Thyroid gland (tissue), 4 donors: ENCODE results near the gene L3MBTL4. TPM values are rescaled to one million over a fixed set of nuclear protein-coding genes. Genes with fewer than 3 reads are reported as not detected.
"Not testable (repeated sequence)": the region's sequence is repeated elsewhere in the genome, so short reads cannot be mapped to it uniquely, and the experiment has no call there.

Experiments
- DNase-seq, 2 donors: peaks; one replicate each; pipeline ENCODE4 v3.0.0-alpha.2; 2019
- H3K27ac ChIP-seq, 3 donors: fragments of 200-600 bp; sonication (generic); 1 replicate in 2 of 3; 2 replicates in 1 of 3; pipeline ENCODE4 v1.5.1; 2016 to 2019; ENCODE audit warnings: mild to moderate bottlenecking in 1 of 3, moderate library complexity in 1 of 3
- H3K27me3 ChIP-seq: fragments of 200-600 bp; sonication (generic); one replicate; pipeline ENCODE4 v1.5.1; 2019
- H3K36me3 ChIP-seq, 2 donors: fragments of 200-600 bp; sonication (generic); one replicate each; pipeline ENCODE4 v1.5.1; 2016 to 2019
- H3K4me1 ChIP-seq, 2 donors: fragments of 200-600 bp; sonication (generic); one replicate each; pipeline ENCODE4 v1.5.1; 2017 to 2019
- H3K4me3 ChIP-seq, 3 donors: fragments of 200-600 bp; sonication (generic); replicated peaks in 1 of 3; 1 replicate in 2 of 3; 2 replicates in 1 of 3; pipeline ENCODE4 v1.5.1; 2016; ENCODE audit warnings: mild to moderate bottlenecking in 1 of 3
- H3K9me3 ChIP-seq: fragments of 200-600 bp; sonication (generic); one replicate; pipeline ENCODE4 v1.5.1; 2017
- CTCF ChIP-seq, 6 experiments: fragments of 200-600 bp in 3 of 6; fragments of 450-650 bp in 3 of 6; sonication (generic) in 3 of 6; IDR thresholded peaks; one replicate each; pipeline ENCODE4 v1.5.1; 2016 to 2019; ENCODE audit warnings: antibody characterized with exemption in 6 of 6, mild to moderate bottlenecking in 2 of 6, inconsistent platforms in 1 of 6, moderate library complexity in 1 of 6
- POLR2A ChIP-seq, 2 donors: fragments of 450-650 bp; IDR thresholded peaks; one replicate each; pipeline ENCODE4 v1.6.1; 2017; ENCODE audit warnings: antibody characterized with exemption in 2 of 2, mild to moderate bottlenecking in 2 of 2, moderate library complexity in 1 of 2
- WGBS, 2 donors: methylation state at CpG; one replicate each; pipeline ENCODE4 v1.1.5; 2017; 5-methylcytosine and 5-hydroxymethylcytosine counted together
- intact Hi-C: fragments of 100-400 bp; cut with DNase I; formaldehyde crosslinking; loops from one replicate; pipeline ENCODE4 v1.15.1; 2023
- total RNA-seq, 4 donors: library from RNA; depleted of rRNA; stranded (reverse); fragments of >200 nt; gene quantifications; one replicate each; pipeline ENCODE4 v1.2.3, GENCODE V29; 2016

The L3MBTL4 gene
- total RNA-seq, 4 donors from 2014 or later, result 15.2 to 37.1 (median 24.3) TPM

- Histone ChIP-seq H3K36me3 (no peaks in the 10 kb centered on the region), H3K27ac (no peak overlapping the region), H3K4me1 (no peaks in the 10 kb centered on the region), H3K27me3 (no peaks in the 10 kb centered on the region), H3K4me3 (no peak overlapping the region), H3K9me3 (no peaks in the 10 kb centered on the region)
- DNase-seq, result no peak
- 42 to 95% methylated on average over 2 of the region's 2 CpGs for WGBS, 2 donors
- no peak for TF ChIP-seq POLR2A (IDR thresholded peaks at IDR 0.05)
- TF ChIP-seq CTCF (IDR thresholded peaks at IDR 0.05), result no peak
- intact Hi-C loops, result no loop called here
Observed at GRCh38 chr18:6389005-6389404, 25.7 kb downstream of the L3MBTL4 start.

- 10 to 15% methylated on average over 6 to 7 of the region's 7 CpGs for WGBS, 2 donors
- no peaks in the 10 kb centered on the region for H3K36me3 ChIP-seq
- peak; percentile 92 to 94 for DNase-seq
- TF ChIP-seq CTCF (IDR thresholded peaks at IDR 0.05) (no peak), POLR2A (IDR thresholded peaks at IDR 0.05) (no peak)
- H3K4me1 ChIP-seq, result peaks cover 7 to 12% of the 10 kb centered on the region in 2 donors
- no peaks in the 10 kb centered on the region for H3K9me3 ChIP-seq
- peak overlapping the region; percentile 19 to 49 (median 31) for H3K27ac ChIP-seq
- no peaks in the 10 kb centered on the region for H3K27me3 ChIP-seq
- H3K4me3 ChIP-seq, result no peak overlapping the region
- intact Hi-C loops, result no loop called here
Observed at GRCh38 chr18:6382963-6383362, 31.7 kb downstream of the L3MBTL4 start.

- H3K9me3 ChIP-seq, H3K4me3 ChIP-seq, H3K4me1 ChIP-seq, intact Hi-C loops, DNase-seq, H3K27ac ChIP-seq, H3K36me3 ChIP-seq, H3K27me3 ChIP-seq: not testable (repeated sequence)
- 89 to 95% methylated on average over 2 of the region's 2 CpGs for WGBS, 2 donors
Observed at GRCh38 chr18:6377473-6377872, 37.2 kb downstream of the L3MBTL4 start.

GRCh38 chr18:6376433-6377229, 38.1 kb downstream of the L3MBTL4 start:
- H3K9me3 ChIP-seq, result no peaks in the 10 kb centered on the region
- H3K36me3 ChIP-seq, result no peaks in the 10 kb centered on the region
- H3K27ac ChIP-seq, result no peak overlapping the region
- intact Hi-C loops, result no loop called here
- peaks cover under 1 to 7% of the 10 kb centered on the region in 2 donors for H3K4me1 ChIP-seq
- no peaks in the 10 kb centered on the region for H3K27me3 ChIP-seq
- no peak overlapping the region for H3K4me3 ChIP-seq
- no peak for TF ChIP-seq CTCF (IDR thresholded peaks at IDR 0.05)
- no peak for TF ChIP-seq POLR2A (IDR thresholded peaks at IDR 0.05)
- DNase-seq, result no peak
- WGBS, 2 donors, result 80 to 93% methylated on average over 6 of the region's 6 CpGs

GRCh38 chr18:6374935-6375529, 39.7 kb downstream of the L3MBTL4 start:
- intact Hi-C loops, result no loop called here
- H3K4me1 ChIP-seq, result peaks cover 15 to 16% of the 10 kb centered on the region in 2 donors
- H3K27ac ChIP-seq, result no peak overlapping the region
- H3K36me3 ChIP-seq, result no peaks in the 10 kb centered on the region
- H3K4me3 ChIP-seq, result no peak overlapping the region
- 90 to 92% methylated on average over 14 of the region's 14 CpGs for WGBS, 2 donors
- no peak for DNase-seq
- no peaks in the 10 kb centered on the region for H3K27me3 ChIP-seq
- TF ChIP-seq POLR2A (IDR thresholded peaks at IDR 0.05) (no peak), CTCF (IDR thresholded peaks at IDR 0.05) (no peak)
- H3K9me3 ChIP-seq, result no peaks in the 10 kb centered on the region
